Upper lobe of left lung (tissue), 6 donors: ENCODE data around the gene KCNAB1. TPM values are rescaled to one million over a fixed set of nuclear protein-coding genes. Genes with fewer than 3 reads are reported as not detected.

Experiments used
- ATAC-seq, 2 donors: fragments of 200-7000 bp; cut with Tn5 transposase; one replicate each; pipeline ENCODE4 v1.9.1; 2022; ENCODE audit warnings: mild to moderate bottlenecking in 2 of 2, moderate library complexity in 2 of 2; ENCODE audit not compliant: low FRiP score in 2 of 2
- DNase-seq, 2 donors: peaks; one replicate each; pipeline ENCODE4 v3.0.0-alpha.2; 2019 to 2020
- H3K27ac ChIP-seq, 4 donors: fragments of 200-600 bp; sonication (generic); one replicate each; pipeline ENCODE4 v1.5.1; 2016 to 2019
- H3K27me3 ChIP-seq, 4 donors: fragments of 200-600 bp; sonication (generic); one replicate each; pipeline ENCODE4 v1.5.1; 2017 to 2019
- H3K36me3 ChIP-seq, 4 donors: fragments of 200-600 bp; sonication (generic); one replicate each; pipeline ENCODE4 v1.5.1; 2016 to 2019
- H3K4me1 ChIP-seq, 4 donors: fragments of 200-600 bp; sonication (generic); one replicate each; pipeline ENCODE4 v1.5.1; 2018 to 2019
- H3K4me3 ChIP-seq, 4 donors: fragments of 200-600 bp; sonication (generic); one replicate each; pipeline ENCODE4 v1.5.1; 2017 to 2019; ENCODE audit warnings: mild to moderate bottlenecking in 2 of 4, moderate library complexity in 1 of 4
- H3K9me3 ChIP-seq, 4 donors: fragments of 200-600 bp; sonication (generic); one replicate each; pipeline ENCODE4 v1.5.1; 2018 to 2019
- EP300 ChIP-seq, 4 donors: sonication (generic); formaldehyde crosslinking; IDR thresholded peaks; one replicate each; pipeline ENCODE4 v1.5.1; 2017; ENCODE audit warnings: antibody characterized with exemption in 4 of 4, control low read depth in 2 of 4
- POLR2A ChIP-seq, 4 donors: fragments of 450-650 bp; IDR thresholded peaks; one replicate each; pipeline ENCODE4 v1.5.1; 2016 to 2017; ENCODE audit warnings: antibody characterized with exemption in 4 of 4, mild to moderate bottlenecking in 2 of 4
- POLR2AphosphoS5 ChIP-seq, 2 donors: sonication (generic); formaldehyde crosslinking; IDR thresholded peaks; one replicate each; pipeline ENCODE4 v1.5.1; 2017; ENCODE audit warnings: antibody characterized with exemption in 2 of 2
- WGBS, 2 donors: methylation state at CpG; one replicate each; pipeline ENCODE4 v1.1.5; 2017 to 2018; 5-methylcytosine and 5-hydroxymethylcytosine counted together
- total RNA-seq, 6 donors: library from RNA; depleted of rRNA in 4 of 6; stranded (reverse); fragments of >200 nt in 4 of 6; gene quantifications; one replicate each; pipeline versions ENCODE4 v1.1.0 to v1.2.1, GENCODE V29; 2016 to 2021
- TF ChIP-seq, protein P1 (sequence below), 6 experiments: fragments of 450-650 bp in 4 of 6; fragments of 200-600 bp in 2 of 6; sonication (generic) in 2 of 6; IDR thresholded peaks; one replicate each; pipeline ENCODE4 v1.5.1; 2016 to 2019; ENCODE audit warnings: antibody characterized with exemption in 6 of 6
- donor health status: DM: no; HTN: no; CAD: no; lungs with moderate emphysema.
- donor health status: DM: no; HTN: yes; CAD: no; lungs with severe emphysema.

KCNAB1 gene
- total RNA-seq, 6 donors from 2014 or later: 0.79 to 5.2 (median 3.0) TPM

DNA sequence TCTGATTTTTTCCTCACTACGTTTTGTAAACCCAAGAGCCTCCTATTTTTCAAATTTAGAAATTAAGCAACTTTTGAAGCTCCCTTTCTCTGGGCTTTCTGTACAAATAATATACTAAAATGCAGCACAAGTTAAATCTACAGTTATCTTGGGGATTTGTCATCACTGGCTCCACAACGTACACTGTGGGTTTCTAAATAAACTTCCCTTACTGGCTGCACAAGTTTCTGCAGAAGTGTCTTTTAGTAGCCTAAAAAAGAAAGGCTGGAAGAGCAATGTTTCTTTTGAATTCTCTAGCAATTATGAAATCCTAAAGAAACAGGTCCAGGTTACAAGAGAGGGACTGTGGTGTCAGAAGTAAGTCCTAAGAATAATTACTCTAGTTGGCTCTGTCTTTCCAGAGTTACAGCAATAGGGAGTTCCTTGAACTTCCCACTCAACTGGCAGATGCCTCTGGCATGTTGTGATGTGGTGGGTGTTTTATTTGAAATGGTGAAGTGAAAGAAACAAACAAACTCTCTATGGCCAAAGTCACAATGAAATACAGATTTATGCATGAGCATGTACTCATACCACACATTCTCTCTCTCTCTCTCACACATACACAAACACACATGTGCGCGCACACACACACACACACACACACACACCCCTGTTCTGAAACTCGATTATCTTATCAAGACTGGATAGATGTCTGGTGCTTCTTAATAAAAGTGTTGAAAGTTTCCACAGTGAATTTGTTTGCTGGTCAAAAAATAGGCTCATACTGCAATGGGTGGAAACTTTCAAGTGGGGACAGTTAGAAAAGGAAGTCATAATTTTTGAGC lies 236.4 kb downstream of the KCNAB1 start:
- 61 to 64% methylated on average over 5 of the region's 5 CpGs for WGBS, 2 donors
- H3K9me3 ChIP-seq: no peaks in the 10 kb centered on the region
- DNase-seq (no peak), ATAC-seq (peak in 1 of 2 donors; percentile 65)
- no peaks in the 10 kb centered on the region for H3K27me3 ChIP-seq
- no peak overlapping the region for H3K4me3 ChIP-seq
- H3K27ac ChIP-seq: no peak overlapping the region
- no peak for TF ChIP-seq EP300 (IDR thresholded peaks at IDR 0.05)
- TF ChIP-seq, protein P1, sequence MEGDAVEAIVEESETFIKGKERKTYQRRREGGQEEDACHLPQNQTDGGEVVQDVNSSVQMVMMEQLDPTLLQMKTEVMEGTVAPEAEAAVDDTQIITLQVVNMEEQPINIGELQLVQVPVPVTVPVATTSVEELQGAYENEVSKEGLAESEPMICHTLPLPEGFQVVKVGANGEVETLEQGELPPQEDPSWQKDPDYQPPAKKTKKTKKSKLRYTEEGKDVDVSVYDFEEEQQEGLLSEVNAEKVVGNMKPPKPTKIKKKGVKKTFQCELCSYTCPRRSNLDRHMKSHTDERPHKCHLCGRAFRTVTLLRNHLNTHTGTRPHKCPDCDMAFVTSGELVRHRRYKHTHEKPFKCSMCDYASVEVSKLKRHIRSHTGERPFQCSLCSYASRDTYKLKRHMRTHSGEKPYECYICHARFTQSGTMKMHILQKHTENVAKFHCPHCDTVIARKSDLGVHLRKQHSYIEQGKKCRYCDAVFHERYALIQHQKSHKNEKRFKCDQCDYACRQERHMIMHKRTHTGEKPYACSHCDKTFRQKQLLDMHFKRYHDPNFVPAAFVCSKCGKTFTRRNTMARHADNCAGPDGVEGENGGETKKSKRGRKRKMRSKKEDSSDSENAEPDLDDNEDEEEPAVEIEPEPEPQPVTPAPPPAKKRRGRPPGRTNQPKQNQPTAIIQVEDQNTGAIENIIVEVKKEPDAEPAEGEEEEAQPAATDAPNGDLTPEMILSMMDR (IDR thresholded peaks at IDR 0.05): no peak
- TF ChIP-seq POLR2AphosphoS5 (IDR thresholded peaks at IDR 0.05): no peak
- no peaks in the 10 kb centered on the region for H3K36me3 ChIP-seq
- H3K4me1 ChIP-seq: no peaks in the 10 kb centered on the region

DNA sequence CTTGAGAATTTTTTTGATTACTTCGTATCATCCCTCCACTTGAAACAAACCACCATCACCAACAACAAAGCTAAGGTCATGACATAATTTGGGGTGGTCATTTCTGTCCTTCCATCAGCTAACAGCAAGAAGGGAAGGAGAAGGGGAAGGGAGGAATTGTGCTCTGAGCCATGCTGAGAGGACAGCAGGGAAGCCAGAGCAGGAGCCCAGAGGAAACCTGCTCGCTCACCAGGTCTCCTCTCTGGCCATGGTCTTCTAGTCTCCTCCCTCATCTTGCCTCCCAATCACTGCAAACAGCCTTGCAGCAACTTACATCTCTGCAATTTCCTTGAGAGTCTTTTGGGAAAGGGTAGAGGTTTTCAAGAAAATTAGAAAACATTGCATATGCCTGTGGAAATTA lies 237.9 kb downstream of the KCNAB1 start:
- TF ChIP-seq POLR2AphosphoS5 (IDR thresholded peaks at IDR 0.05): no peak
- TF ChIP-seq POLR2A (IDR thresholded peaks at IDR 0.05): no peak
- TF ChIP-seq EP300 (IDR thresholded peaks at IDR 0.05): no peak
- TF ChIP-seq, protein P1 (IDR thresholded peaks at IDR 0.05): no peak

DNA sequence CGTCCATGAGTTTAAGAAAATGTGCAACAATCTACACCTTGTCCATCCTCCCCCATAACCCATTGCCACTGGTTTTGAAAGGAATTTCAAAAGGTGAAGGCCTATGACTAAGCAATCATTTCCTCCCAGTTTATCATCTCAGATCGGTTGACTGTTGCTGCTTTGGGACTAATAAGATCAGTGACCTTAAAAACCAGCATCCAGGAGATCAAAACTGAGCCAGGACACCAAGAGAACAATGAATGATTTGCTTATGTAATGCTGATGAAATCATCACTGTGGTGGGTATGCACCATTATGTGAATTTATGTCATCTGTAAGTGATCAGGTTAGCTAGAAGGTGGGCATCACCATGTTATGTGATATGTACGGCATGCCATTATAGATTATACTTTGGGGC lies 239.0 kb downstream of the KCNAB1 start:
- H3K36me3 ChIP-seq: no peaks in the 10 kb centered on the region
- ATAC-seq (no peak), DNase-seq (no peak)
- TF ChIP-seq EP300 (IDR thresholded peaks at IDR 0.05): no peak
- no peak for TF ChIP-seq POLR2A (IDR thresholded peaks at IDR 0.05)
- no peak for TF ChIP-seq POLR2AphosphoS5 (IDR thresholded peaks at IDR 0.05)
- TF ChIP-seq, protein P1 (IDR thresholded peaks at IDR 0.05): no peak
- no peaks in the 10 kb centered on the region for H3K9me3 ChIP-seq
- H3K4me3 ChIP-seq: no peak overlapping the region
- WGBS, 2 donors: 80 to 82% methylated on average over 3 of the region's 3 CpGs
- no peaks in the 10 kb centered on the region for H3K27me3 ChIP-seq
- no peaks in the 10 kb centered on the region for H3K4me1 ChIP-seq
- H3K27ac ChIP-seq: no peak overlapping the region

More for the DNA sequence above, 237.9 kb downstream of the KCNAB1 start:
- Histone ChIP-seq H3K27me3 (no peaks in the 10 kb centered on the region), H3K4me1 (no peaks in the 10 kb centered on the region), H3K4me3 (no peak overlapping the region), H3K27ac (no peak overlapping the region), H3K9me3 (no peaks in the 10 kb centered on the region), H3K36me3 (no peaks in the 10 kb centered on the region)
- DNase-seq: no peak
- ATAC-seq: no peak
- 86 to 89% methylated on average over 2 of the region's 2 CpGs for WGBS, 2 donors

GRCh38 chr3:156360083-156360482 lies 239.7 kb downstream of the KCNAB1 start:
- TF ChIP-seq POLR2AphosphoS5 (IDR thresholded peaks at IDR 0.05) (no peak), POLR2A (IDR thresholded peaks at IDR 0.05) (no peak), EP300 (IDR thresholded peaks at IDR 0.05) (no peak)
- TF ChIP-seq, protein P1 (IDR thresholded peaks at IDR 0.05): no peak
- Histone ChIP-seq H3K36me3 (no peaks in the 10 kb centered on the region), H3K4me3 (no peak overlapping the region), H3K27ac (no peak overlapping the region), H3K27me3 (no peaks in the 10 kb centered on the region), H3K4me1 (no peaks in the 10 kb centered on the region), H3K9me3 (no peaks in the 10 kb centered on the region)
- no peak for DNase-seq
- WGBS, 2 donors: 90 to 91% methylated on average over 4 of the region's 4 CpGs
- no peak for ATAC-seq

DNA sequence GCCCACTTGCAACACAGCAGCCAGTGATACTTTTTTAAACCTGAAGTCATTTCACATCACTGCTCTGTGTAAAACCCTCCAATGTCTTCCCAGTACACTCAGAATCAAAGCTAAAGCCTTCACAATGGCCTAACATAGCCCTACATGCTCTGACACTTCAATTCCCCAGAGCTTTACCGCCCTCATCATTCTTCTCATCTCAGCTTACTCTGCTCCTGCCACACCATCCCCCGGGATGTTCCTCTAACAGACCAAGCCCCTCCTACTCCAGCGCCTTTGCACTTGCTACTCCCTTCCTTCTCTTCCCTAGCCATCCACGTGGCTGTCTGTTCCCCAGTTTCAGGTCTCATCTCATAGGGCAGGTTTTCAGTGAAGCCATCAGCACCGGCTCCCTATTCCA lies 240.6 kb downstream of the KCNAB1 start:
- DNase-seq (no peak), ATAC-seq (no peak)
- Histone ChIP-seq H3K4me3 (no peak overlapping the region), H3K27me3 (no peaks in the 10 kb centered on the region), H3K27ac (no peak overlapping the region), H3K4me1 (no peaks in the 10 kb centered on the region), H3K36me3 (no peaks in the 10 kb centered on the region), H3K9me3 (no peaks in the 10 kb centered on the region)
- 56 to 63% methylated on average over 5 of the region's 5 CpGs for WGBS, 2 donors
- TF ChIP-seq POLR2A (IDR thresholded peaks at IDR 0.05): no peak
- TF ChIP-seq, protein P1 (IDR thresholded peaks at IDR 0.05): no peak
- TF ChIP-seq EP300 (IDR thresholded peaks at IDR 0.05): no peak
- TF ChIP-seq POLR2AphosphoS5 (IDR thresholded peaks at IDR 0.05): no peak
